CD4-positive, alpha-beta T cell treated with Interleukin-4 for 1 hour (primary cell): ENCODE measurements around the gene ATP10A.
"Not testable (repeated sequence)": the region's sequence is repeated elsewhere in the genome, so short reads cannot be mapped to it uniquely, and the experiment has no call there.

Experiments used
- DNase-seq, 2 donors: peaks; one replicate each; pipeline ENCODE4 v3.0.0-alpha.2; 2020 to 2022

The ATP10A gene

GRCh38 chr15:25883463-25884259 is 20.5 kb upstream of the ATP10A start:
- DNase-seq = no peak

- no peak for DNase-seq
These were observed 19.3 kb upstream of the ATP10A start for GRCh38 chr15:25882466-25882865.

GRCh38 chr15:25880877-25881276 is 17.8 kb upstream of the ATP10A start:
- not testable (repeated sequence) for DNase-seq

- DNase-seq = no peak
These were observed 17.3 kb upstream of the ATP10A start for GRCh38 chr15:25880411-25880810.

- no peak for DNase-seq
These were observed 16.3 kb upstream of the ATP10A start for GRCh38 chr15:25879438-25879837.

GRCh38 chr15:25877681-25878080 is 14.6 kb upstream of the ATP10A start:
- no peak for DNase-seq

- DNase-seq = no peak
These were observed 13.4 kb upstream of the ATP10A start for GRCh38 chr15:25876231-25877140.

- DNase-seq = no peak
These were observed 12.4 kb upstream of the ATP10A start for GRCh38 chr15:25875566-25875965.

- no peak for DNase-seq
These were observed 11.3 kb upstream of the ATP10A start for GRCh38 chr15:25874379-25874778.

- DNase-seq = no peak
These were observed 8.3 kb upstream of the ATP10A start for GRCh38 chr15:25871403-25871802.

- DNase-seq = no peak
These were observed 7.8 kb upstream of the ATP10A start for GRCh38 chr15:25870938-25871337.

GRCh38 chr15:25869701-25870100 is 6.6 kb upstream of the ATP10A start:
- DNase-seq = no peak

GRCh38 chr15:25866874-25867273 is 3.7 kb upstream of the ATP10A start:
- no peak for DNase-seq

GRCh38 chr15:25866251-25866650 is 3.1 kb upstream of the ATP10A start:
- no peak for DNase-seq

- no peak for DNase-seq
These were observed 1.8 kb upstream of the ATP10A start for GRCh38 chr15:25864966-25865365.

GRCh38 chr15:25863968-25864580 is 947 bp upstream of the ATP10A start:
- no peak for DNase-seq

GRCh38 chr15:25862472-25863110 is 536 bp downstream of the ATP10A start:
- peak; percentile 43 to 59 for DNase-seq

- DNase-seq = peak in 1 of 2 donors; percentile 29
These were observed 1.1 kb downstream of the ATP10A start for GRCh38 chr15:25862071-25862471.

- DNase-seq = peak; percentile 50 to 51
These were observed 2.0 kb downstream of the ATP10A start for GRCh38 chr15:25860885-25861866.

- peak; percentile 57 to 64 for DNase-seq
These were observed 3.1 kb downstream of the ATP10A start for GRCh38 chr15:25859838-25860645.
